Retina (tissue), 1 donor: ENCODE data around the gene ATG7.
"Not testable (repeated sequence)": the region's sequence is repeated elsewhere in the genome, so short reads cannot be mapped to it uniquely, and the experiment has no call there.

Experiments
- DNase-seq: peaks from one replicate; pipeline ENCODE4 v3.0.0-alpha.2; 2016

The ATG7 gene

GRCh38 chr3:11436775-11437174, 164.6 kb downstream of the ATG7 start:
- DNase-seq: no peak

GRCh38 chr3:11437506-11437905, 165.3 kb downstream of the ATG7 start:
- DNase-seq: no peak

GRCh38 chr3:11438646-11439045, 166.4 kb downstream of the ATG7 start:
- DNase-seq: no peak

GRCh38 chr3:11441346-11441745, 169.1 kb downstream of the ATG7 start:
- not testable (repeated sequence) for DNase-seq

- no peak for DNase-seq
Observed at GRCh38 chr3:11444404-11444803, 172.2 kb downstream of the ATG7 start.

GRCh38 chr3:11445193-11445592, 173.0 kb downstream of the ATG7 start:
- not testable (repeated sequence) for DNase-seq

GRCh38 chr3:11445883-11446282, 173.7 kb downstream of the ATG7 start:
- no peak for DNase-seq

GRCh38 chr3:11447584-11448200, 175.5 kb downstream of the ATG7 start:
- DNase-seq: no peak

GRCh38 chr3:11450015-11450414, 177.8 kb downstream of the ATG7 start:
- no peak for DNase-seq

- DNase-seq: no peak
Observed at GRCh38 chr3:11452312-11452711, 180.1 kb downstream of the ATG7 start.

- peak; percentile 31 for DNase-seq
Observed at GRCh38 chr3:11452885-11453847, 181.0 kb downstream of the ATG7 start.

- no peak for DNase-seq
Observed at GRCh38 chr3:11455956-11456355, 183.8 kb downstream of the ATG7 start.

GRCh38 chr3:11457135-11457534, 184.9 kb downstream of the ATG7 start:
- DNase-seq: no peak

GRCh38 chr3:11459186-11459824, 187.1 kb downstream of the ATG7 start:
- DNase-seq: no peak

- no peak for DNase-seq
Observed at GRCh38 chr3:11461226-11461625, 189.0 kb downstream of the ATG7 start.

GRCh38 chr3:11462673-11463072, 190.5 kb downstream of the ATG7 start:
- DNase-seq: not testable (repeated sequence)

- DNase-seq: no peak
Observed at GRCh38 chr3:11463591-11463990, 191.4 kb downstream of the ATG7 start.

GRCh38 chr3:11464356-11464755, 192.2 kb downstream of the ATG7 start:
- no peak for DNase-seq

- no peak for DNase-seq
Observed at GRCh38 chr3:11465744-11466616, 193.8 kb downstream of the ATG7 start.

GRCh38 chr3:11467875-11468274, 195.7 kb downstream of the ATG7 start:
- DNase-seq: no peak

- DNase-seq: no peak
Observed at GRCh38 chr3:11470031-11470853, 198.0 kb downstream of the ATG7 start.

- no peak for DNase-seq
Observed at GRCh38 chr3:11475324-11475723, 203.1 kb downstream of the ATG7 start.
